Breast epithelium (tissue), 4 donors: ENCODE data around the gene IKZF3. TPM values are rescaled to one million over a fixed set of nuclear protein-coding genes. Genes with fewer than 3 reads are reported as not detected.

ENCODE experiments used
- DNase-seq, 2 donors: peaks; one replicate each; pipeline ENCODE4 v3.0.0-alpha.2; 2019; ENCODE audit warnings: low spot score in 2 of 2
- H3K27ac ChIP-seq, 2 donors: fragments of 200-600 bp; sonication (generic) in 1 of 2; one replicate each; pipeline ENCODE4 v1.5.1; 2016 to 2019; ENCODE audit warnings: mild to moderate bottlenecking in 1 of 2
- H3K27me3 ChIP-seq, 2 donors: fragments of 200-600 bp; sonication (generic) in 1 of 2; one replicate each; pipeline versions ENCODE4 v1.5.1 to v1.6.0; 2017 to 2019; ENCODE audit warnings: control low read depth in 1 of 2, mild to moderate bottlenecking in 1 of 2
- H3K36me3 ChIP-seq: fragments of 200-600 bp; one replicate; pipeline ENCODE4 v1.5.1; 2019
- H3K4me1 ChIP-seq, 2 donors: fragments of 200-600 bp; sonication (generic); one replicate each; pipeline ENCODE4 v1.5.1; 2016 to 2019; ENCODE audit warnings: control low read depth in 1 of 2
- H3K4me3 ChIP-seq, 3 donors: fragments of 200-600 bp; sonication (generic); 1 replicate in 2 of 3; 2 replicates in 1 of 3; pipeline ENCODE4 v1.5.1; 2016 to 2019; ENCODE audit warnings: mild to moderate bottlenecking in 3 of 3, moderate library complexity in 2 of 3
- H3K9me3 ChIP-seq, 2 donors: fragments of 200-600 bp; sonication (generic) in 1 of 2; one replicate each; pipeline ENCODE4 v1.5.1; 2016 to 2019; ENCODE audit warnings: control low read depth in 1 of 2
- POLR2A ChIP-seq: fragments of 450-650 bp; IDR thresholded peaks from one replicate; pipeline ENCODE4 v1.6.1; 2016; ENCODE audit warnings: antibody characterized with exemption, mild to moderate bottlenecking, moderate library complexity
- POLR2AphosphoS5 ChIP-seq, 3 donors: sonication (generic); formaldehyde crosslinking; IDR thresholded peaks; one replicate each; pipeline ENCODE4 v1.6.1; 2017; ENCODE audit warnings: antibody characterized with exemption in 3 of 3
- intact Hi-C: fragments of 100-400 bp; cut with DNase I; formaldehyde crosslinking; loops from one replicate; pipeline ENCODE4 v1.15.1; 2023; ENCODE audit warnings: low total_unique reads
- total RNA-seq, 3 donors: library from RNA; depleted of rRNA; stranded (reverse); fragments of >200 nt; gene quantifications; one replicate each; pipeline ENCODE4 v1.1.0, GENCODE V29; 2016
- TF ChIP-seq, protein P1 (sequence below), 3 donors: fragments of 450-650 bp; IDR thresholded peaks; one replicate each; pipeline ENCODE4 v1.5.1; 2016 to 2017; ENCODE audit warnings: antibody characterized with exemption in 3 of 3, mild to moderate bottlenecking in 3 of 3, moderate library complexity in 3 of 3

Gene IKZF3
- total RNA-seq, 3 donors from 2014 or later = 1.8 to 4.8 (median 2.3) TPM

GRCh38 chr17:39787743-39788484 lies 76.2 kb downstream of the IKZF3 start:
- TF ChIP-seq POLR2A (no peak), POLR2AphosphoS5 (IDR thresholded peaks at IDR 0.05) (no peak)
- TF ChIP-seq, protein P1, sequence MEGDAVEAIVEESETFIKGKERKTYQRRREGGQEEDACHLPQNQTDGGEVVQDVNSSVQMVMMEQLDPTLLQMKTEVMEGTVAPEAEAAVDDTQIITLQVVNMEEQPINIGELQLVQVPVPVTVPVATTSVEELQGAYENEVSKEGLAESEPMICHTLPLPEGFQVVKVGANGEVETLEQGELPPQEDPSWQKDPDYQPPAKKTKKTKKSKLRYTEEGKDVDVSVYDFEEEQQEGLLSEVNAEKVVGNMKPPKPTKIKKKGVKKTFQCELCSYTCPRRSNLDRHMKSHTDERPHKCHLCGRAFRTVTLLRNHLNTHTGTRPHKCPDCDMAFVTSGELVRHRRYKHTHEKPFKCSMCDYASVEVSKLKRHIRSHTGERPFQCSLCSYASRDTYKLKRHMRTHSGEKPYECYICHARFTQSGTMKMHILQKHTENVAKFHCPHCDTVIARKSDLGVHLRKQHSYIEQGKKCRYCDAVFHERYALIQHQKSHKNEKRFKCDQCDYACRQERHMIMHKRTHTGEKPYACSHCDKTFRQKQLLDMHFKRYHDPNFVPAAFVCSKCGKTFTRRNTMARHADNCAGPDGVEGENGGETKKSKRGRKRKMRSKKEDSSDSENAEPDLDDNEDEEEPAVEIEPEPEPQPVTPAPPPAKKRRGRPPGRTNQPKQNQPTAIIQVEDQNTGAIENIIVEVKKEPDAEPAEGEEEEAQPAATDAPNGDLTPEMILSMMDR (IDR thresholded peaks at IDR 0.05) = no peak
- Histone ChIP-seq H3K4me3 (no peak overlapping the region), H3K27ac (no peak overlapping the region), H3K4me1 (no peaks in the 10 kb centered on the region), H3K9me3 (no peaks in the 10 kb centered on the region), H3K36me3 (no peaks in the 10 kb centered on the region), H3K27me3 (no peaks in the 10 kb centered on the region)
- no peak for DNase-seq
- intact Hi-C loops = no loop called here

GRCh38 chr17:39787041-39787440 lies 77.1 kb downstream of the IKZF3 start:
- no peak overlapping the region for H3K27ac ChIP-seq

DNA sequence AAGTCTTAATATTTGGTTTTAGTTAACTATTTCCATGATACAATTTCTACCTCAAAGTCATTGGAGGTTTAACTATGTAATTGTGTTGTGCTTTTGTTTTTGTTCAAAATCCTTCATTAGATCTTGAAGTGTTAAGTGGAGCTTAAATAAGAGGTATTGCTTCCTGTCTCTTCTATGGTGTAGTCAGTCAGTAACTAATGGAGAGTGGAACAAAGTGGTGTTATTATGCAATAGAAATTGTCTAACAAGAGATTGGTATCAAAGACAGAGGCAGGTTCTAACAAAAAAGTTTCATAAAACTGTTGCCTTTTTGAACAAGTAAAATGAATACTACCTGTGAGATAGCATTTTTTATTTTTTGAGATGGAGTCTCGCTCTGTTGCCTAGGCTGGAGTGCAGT lies 81.1 kb downstream of the IKZF3 start:
- DNase-seq = no peak
- no peak overlapping the region for H3K27ac ChIP-seq
- H3K36me3 ChIP-seq = no peaks in the 10 kb centered on the region
- intact Hi-C loops = no loop called here
- H3K27me3 ChIP-seq = no peaks in the 10 kb centered on the region
- no peaks in the 10 kb centered on the region for H3K9me3 ChIP-seq
- no peak overlapping the region for H3K4me3 ChIP-seq
- no peaks in the 10 kb centered on the region for H3K4me1 ChIP-seq
- TF ChIP-seq, protein P1 (IDR thresholded peaks at IDR 0.05) = no peak
- TF ChIP-seq POLR2AphosphoS5 (IDR thresholded peaks at IDR 0.05) (no peak), POLR2A (no peak)

More at GRCh38 chr17:39787041-39787440, 77.1 kb downstream of the IKZF3 start:
- intact Hi-C loops = no loop called here
- Histone ChIP-seq H3K9me3 (no peaks in the 10 kb centered on the region), H3K4me3 (no peak overlapping the region), H3K27me3 (no peaks in the 10 kb centered on the region), H3K4me1 (no peaks in the 10 kb centered on the region), H3K36me3 (no peaks in the 10 kb centered on the region)
- no peak for DNase-seq
- TF ChIP-seq POLR2A (no peak), POLR2AphosphoS5 (IDR thresholded peaks at IDR 0.05) (no peak)
- TF ChIP-seq, protein P1 (IDR thresholded peaks at IDR 0.05) = no peak

DNA sequence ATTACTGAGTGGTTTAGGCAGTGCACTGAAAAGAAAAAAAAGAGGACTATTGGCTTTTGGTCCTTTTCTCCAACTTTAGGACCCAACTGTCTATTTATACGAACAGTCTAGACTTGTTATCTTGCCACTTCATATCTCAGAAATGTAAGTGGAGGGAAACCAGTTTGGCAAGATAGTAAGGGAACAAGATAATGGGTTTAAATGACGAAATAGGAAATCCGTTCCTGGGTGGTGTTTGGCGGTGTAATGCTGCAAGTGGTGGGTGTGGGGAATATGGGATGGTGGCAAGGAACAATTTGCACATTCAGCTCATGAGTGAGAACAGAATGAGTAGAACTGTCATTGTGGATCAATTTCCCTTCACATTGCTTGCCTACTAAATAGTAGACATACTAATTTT lies 81.6 kb downstream of the IKZF3 start:
- Histone ChIP-seq H3K27ac (no peak overlapping the region), H3K9me3 (no peaks in the 10 kb centered on the region), H3K27me3 (no peaks in the 10 kb centered on the region), H3K36me3 (no peaks in the 10 kb centered on the region), H3K4me3 (no peak overlapping the region), H3K4me1 (no peaks in the 10 kb centered on the region)
- TF ChIP-seq, protein P1 (IDR thresholded peaks at IDR 0.05) = no peak
- TF ChIP-seq POLR2A = no peak
- TF ChIP-seq POLR2AphosphoS5 (IDR thresholded peaks at IDR 0.05) = no peak
- DNase-seq = no peak
- intact Hi-C loops = no loop called here

GRCh38 chr17:39781861-39782213 lies 82.3 kb downstream of the IKZF3 start:
- Histone ChIP-seq H3K27me3 (no peaks in the 10 kb centered on the region), H3K27ac (no peak overlapping the region)

More at GRCh38 chr17:39781861-39782213, 82.3 kb downstream of the IKZF3 start:
- TF ChIP-seq POLR2A (no peak), POLR2AphosphoS5 (IDR thresholded peaks at IDR 0.05) (no peak)
- TF ChIP-seq, protein P1 (IDR thresholded peaks at IDR 0.05) = no peak
- H3K9me3 ChIP-seq = no peaks in the 10 kb centered on the region
- no peak for DNase-seq
- H3K4me3 ChIP-seq = no peak overlapping the region
- H3K36me3 ChIP-seq = no peaks in the 10 kb centered on the region
- intact Hi-C loops = no loop called here
- H3K4me1 ChIP-seq = no peaks in the 10 kb centered on the region
